RCC 7860 (cell line): ENCODE data around the gene ZNF322.
"Not testable (repeated sequence)": the region's sequence is repeated elsewhere in the genome, so short reads cannot be mapped to it uniquely, and the experiment has no call there.

Source experiments
- DNase-seq: peaks from one replicate; pipeline ENCODE4 v3.0.0-alpha.2; 2015; ENCODE audit warnings: low spot score
- FAIRE-seq: peaks from 2 replicates; lab custom pipeline; 2012; peaks lifted over from hg19 to GRCh38; lab: Jason Lieb, UNC

The ZNF322 gene

GRCh38 chr6:26659042-26659999 is at the start of gene ZNF322:
Gene ZNF322 (minus strand): TSS chr6:26659746. CDS start chr6:26638553, 21,193 bp downstream.
- FAIRE-seq, result peak; percentile 33
- DNase-seq, result peak; percentile 71

- not testable (repeated sequence) for DNase-seq, FAIRE-seq
Measured at GRCh38 chr6:26705780-26706179, 46.2 kb upstream of the ZNF322 start.

GRCh38 chr6:26705352-26705751 is 45.8 kb upstream of the ZNF322 start:
- FAIRE-seq, DNase-seq: not testable (repeated sequence)

- not testable (repeated sequence) for DNase-seq, FAIRE-seq
Measured at GRCh38 chr6:26701023-26701747, 41.6 kb upstream of the ZNF322 start.

- DNase-seq, FAIRE-seq: not testable (repeated sequence)
Measured at GRCh38 chr6:26697496-26697895, 38.0 kb upstream of the ZNF322 start.

GRCh38 chr6:26689324-26689947 is 29.9 kb upstream of the ZNF322 start:
- not testable (repeated sequence) for FAIRE-seq

GRCh38 chr6:26682435-26683042 is 23.0 kb upstream of the ZNF322 start:
- not testable (repeated sequence) for DNase-seq, FAIRE-seq

More at GRCh38 chr6:26689324-26689947, 29.9 kb upstream of the ZNF322 start:
- DNase-seq, result not testable (repeated sequence)

GRCh38 chr6:26673287-26673686 is 13.7 kb upstream of the ZNF322 start:
- not testable (repeated sequence) for DNase-seq, FAIRE-seq

- FAIRE-seq, DNase-seq: not testable (repeated sequence)
Measured at GRCh38 chr6:26670558-26670957, 11.0 kb upstream of the ZNF322 start.

- not testable (repeated sequence) for FAIRE-seq, DNase-seq
Measured at GRCh38 chr6:26670003-26670402, 10.5 kb upstream of the ZNF322 start.

- FAIRE-seq (no peak), DNase-seq (no peak)
Measured at GRCh38 chr6:26660000-26660361, 435 bp upstream of the ZNF322 start.

GRCh38 chr6:26657256-26657655 is 2.3 kb downstream of the ZNF322 start:
- FAIRE-seq (no peak), DNase-seq (no peak)

- DNase-seq, result no peak
- no peak for FAIRE-seq
Measured at GRCh38 chr6:26653007-26653406, 6.5 kb downstream of the ZNF322 start.

GRCh38 chr6:26651133-26651781 is 8.3 kb downstream of the ZNF322 start:
- FAIRE-seq, result no peak
- DNase-seq, result no peak

- DNase-seq (no peak), FAIRE-seq (no peak)
Measured at GRCh38 chr6:26646074-26646473, 13.5 kb downstream of the ZNF322 start.

- no peak for FAIRE-seq
- no peak for DNase-seq
Measured at GRCh38 chr6:26640806-26641205, 18.7 kb downstream of the ZNF322 start.

GRCh38 chr6:26629359-26629758 is 30.2 kb downstream of the ZNF322 start:
- DNase-seq, result no peak
- FAIRE-seq, result no peak

GRCh38 chr6:26627843-26628242 is 31.7 kb downstream of the ZNF322 start:
- FAIRE-seq, result no peak

GRCh38 chr6:26624557-26624956 is 35.0 kb downstream of the ZNF322 start:
- FAIRE-seq (no peak), DNase-seq (no peak)

More at GRCh38 chr6:26627843-26628242, 31.7 kb downstream of the ZNF322 start:
- DNase-seq, result no peak

GRCh38 chr6:26623339-26623859 is 36.1 kb downstream of the ZNF322 start:
- DNase-seq (no peak), FAIRE-seq (no peak)
